NCI-H2171 (cell line): ENCODE data around the gene BPHL.
"Not testable (repeated sequence)": the region's sequence is repeated elsewhere in the genome, so short reads cannot be mapped to it uniquely, and the experiment has no call there.

Source experiments
- DNase-seq: peaks from one replicate; lab custom pipeline; 2025; lab: John Stamatoyannopoulos, UW

The BPHL gene

GRCh38 chr6:3118353-3119039 lies at the start of gene BPHL:
TSS of gene BPHL (plus strand) at chr6:3118711. CDS start at chr6:3118741, 30 bp downstream.
- peak; percentile 92 for DNase-seq

- DNase-seq, result no peak
Measured at GRCh38 chr6:3071568-3071967, 46.9 kb upstream of the BPHL start.

- no peak for DNase-seq
Measured at GRCh38 chr6:3072798-3073197, 45.7 kb upstream of the BPHL start.

- no peak for DNase-seq
Measured at GRCh38 chr6:3073382-3073781, 45.1 kb upstream of the BPHL start.

- DNase-seq, result no peak
Measured at GRCh38 chr6:3075772-3076113, 42.8 kb upstream of the BPHL start.

- DNase-seq, result no peak
Measured at GRCh38 chr6:3076320-3076719, 42.2 kb upstream of the BPHL start.

GRCh38 chr6:3077430-3077829 lies 41.1 kb upstream of the BPHL start:
- DNase-seq, result no peak

- DNase-seq, result not testable (repeated sequence)
Measured at GRCh38 chr6:3078952-3079351, 39.6 kb upstream of the BPHL start.

- DNase-seq, result no peak
Measured at GRCh38 chr6:3079682-3080081, 38.8 kb upstream of the BPHL start.

GRCh38 chr6:3081960-3082359 lies 36.6 kb upstream of the BPHL start:
- DNase-seq, result no peak

GRCh38 chr6:3085074-3085473 lies 33.4 kb upstream of the BPHL start:
- no peak for DNase-seq

- DNase-seq, result no peak
Measured at GRCh38 chr6:3086282-3086946, 32.1 kb upstream of the BPHL start.

- no peak for DNase-seq
Measured at GRCh38 chr6:3088446-3088845, 30.1 kb upstream of the BPHL start.

GRCh38 chr6:3088968-3089367 lies 29.5 kb upstream of the BPHL start:
- no peak for DNase-seq

GRCh38 chr6:3090013-3090412 lies 28.5 kb upstream of the BPHL start:
- DNase-seq, result peak; percentile 90

- DNase-seq, result no peak
Measured at GRCh38 chr6:3094815-3095214, 23.7 kb upstream of the BPHL start.

- DNase-seq, result no peak
Measured at GRCh38 chr6:3102875-3103274, 15.6 kb upstream of the BPHL start.

GRCh38 chr6:3108746-3109414 lies 9.6 kb upstream of the BPHL start:
- DNase-seq, result no peak

GRCh38 chr6:3109761-3110160 lies 8.8 kb upstream of the BPHL start:
- no peak for DNase-seq

- DNase-seq, result no peak
Measured at GRCh38 chr6:3114377-3114776, 4.1 kb upstream of the BPHL start.

- DNase-seq, result no peak
Measured at GRCh38 chr6:3117912-3118352, 579 bp upstream of the BPHL start.

GRCh38 chr6:3119040-3119723 lies 671 bp downstream of the BPHL start:
- no peak for DNase-seq

GRCh38 chr6:3120765-3121089 lies 2.2 kb downstream of the BPHL start:
- DNase-seq, result no peak
